Kidney (tissue), 14 donors: ENCODE results near the gene SIK3. TPM values are rescaled to one million over a fixed set of nuclear protein-coding genes. Genes with fewer than 3 reads are reported as not detected.

Experiments used
- DNase-seq, 5 donors: peaks; one replicate each; pipeline ENCODE4 v3.0.0-alpha.2; 2013 to 2020
- FAIRE-seq: peaks from 2 replicates; lab custom pipeline; 2012; peaks lifted over from hg19 to GRCh38; lab: Jason Lieb, UNC
- H3K27ac ChIP-seq, 2 donors: one replicate each; pipeline ENCODE4 v1.7.0; 2013; ENCODE audit warnings: low read depth in 2 of 2, low read length in 2 of 2, inconsistent platforms in 1 of 2
- H3K27me3 ChIP-seq: one replicate; pipeline ENCODE4 v1.7.1; 2013; ENCODE audit warnings: low read length, inconsistent platforms; ENCODE audit not compliant: control insufficient read depth, insufficient read depth
- H3K36me3 ChIP-seq, 3 donors: one replicate each; pipeline versions ENCODE4 v1.7.0 to v1.7.1; 2013; ENCODE audit warnings: low read length in 3 of 3, control low read depth in 1 of 3, inconsistent platforms in 1 of 3; ENCODE audit not compliant: insufficient read depth in 3 of 3, control insufficient read depth in 2 of 3
- H3K4me1 ChIP-seq, 3 donors: one replicate each; pipeline versions ENCODE4 v1.7.0 to v1.7.1; 2013; ENCODE audit warnings: low read length in 3 of 3, inconsistent platforms in 1 of 3, low read depth in 1 of 3; ENCODE audit not compliant: control insufficient read depth in 2 of 3, insufficient read depth in 2 of 3
- H3K4me3 ChIP-seq, 3 donors: one replicate each; pipeline versions ENCODE4 v1.7.0 to v1.8.1; 2013; ENCODE audit warnings: low read length in 3 of 3, control low read depth in 1 of 3, inconsistent platforms in 1 of 3
- H3K9ac ChIP-seq, 3 donors: one replicate each; pipeline versions ENCODE4 v1.7.0 to v1.7.1; 2013; ENCODE audit warnings: low read length in 3 of 3, control low read depth in 1 of 3, inconsistent platforms in 1 of 3
- H3K9me3 ChIP-seq, 3 donors: one replicate each; pipeline versions ENCODE4 v1.7.0 to v1.7.1; 2013; ENCODE audit warnings: low read length in 3 of 3, control low read depth in 1 of 3, inconsistent platforms in 1 of 3; ENCODE audit not compliant: control insufficient read depth in 2 of 3, insufficient read depth in 1 of 3
- intact Hi-C: fragments of 100-400 bp; cut with DNase I; formaldehyde crosslinking; loops from one replicate; pipeline ENCODE4 v1.11.1; 2022
- polyA plus RNA-seq: library from polyadenylated mRNA; stranded (reverse); fragments of 350-450 nt; fragmentation: Illumina TruSeq; extraction: RNeasy Lipid Tissue Mini Kit (QIAGEN cat#74804); gene quantifications from one replicate; pipeline ENCODE4 v1.2.3, GENCODE V29; 2014; ENCODE audit warnings: low read depth, low replicate concordance; ENCODE audit not compliant: insufficient read depth
- total RNA-seq: library from RNA; stranded (reverse); fragmentation: NEBNext Ultra II Directional; extraction: Animal tissue kit (Norgen Biotek cat#: 25700); gene quantifications from one replicate; pipeline ENCODE4 v1.2.1, GENCODE V29; 2021
- TF ChIP-seq, protein P1 (sequence below): IDR thresholded peaks from 3 replicates; pipeline ENCODE4 v1.5.1; 2012; ENCODE audit warnings: mild to moderate bottlenecking, moderate library complexity, borderline replicate concordance; ENCODE audit not compliant: insufficient read depth; ENCODE audit errors: extremely low read depth
- donor health status: control.
- donor health status: control.
- donor health status: control.
- donor health status: control.
- donor health status: control.
- donor health status: DM: yes; HTN: yes; CAD: no.
- donor health status: Normal renal cell carcinoma (clear cell type).

SIK3 gene
- total and polyA plus RNA-seq, 2 donors from 2014 or later: 12.3 to 50.7 TPM

DNA sequence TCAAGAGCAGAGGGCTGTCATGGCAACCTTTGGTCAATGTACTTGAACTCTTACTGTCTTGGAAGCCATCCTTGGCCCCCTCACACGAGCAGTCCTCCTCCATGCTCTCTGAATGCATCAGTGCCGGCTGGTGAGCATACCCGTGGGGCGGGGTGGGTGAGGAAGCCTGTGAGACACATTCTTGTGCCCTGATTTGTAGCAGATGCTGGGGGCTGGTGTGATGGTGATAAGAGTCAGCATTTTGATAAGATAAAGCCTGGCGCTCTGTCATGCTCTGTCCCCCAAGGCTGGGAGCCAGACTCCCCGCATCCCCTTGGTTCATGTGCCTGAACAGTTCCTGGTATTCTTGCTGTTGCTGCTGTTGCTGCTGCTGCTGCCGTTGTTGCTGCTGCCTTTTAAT is 240.3 kb downstream of the SIK3 start:
- FAIRE-seq: no peak
- intact Hi-C loops: no loop called here
- H3K9ac ChIP-seq: no peak overlapping the region
- TF ChIP-seq, protein P1, sequence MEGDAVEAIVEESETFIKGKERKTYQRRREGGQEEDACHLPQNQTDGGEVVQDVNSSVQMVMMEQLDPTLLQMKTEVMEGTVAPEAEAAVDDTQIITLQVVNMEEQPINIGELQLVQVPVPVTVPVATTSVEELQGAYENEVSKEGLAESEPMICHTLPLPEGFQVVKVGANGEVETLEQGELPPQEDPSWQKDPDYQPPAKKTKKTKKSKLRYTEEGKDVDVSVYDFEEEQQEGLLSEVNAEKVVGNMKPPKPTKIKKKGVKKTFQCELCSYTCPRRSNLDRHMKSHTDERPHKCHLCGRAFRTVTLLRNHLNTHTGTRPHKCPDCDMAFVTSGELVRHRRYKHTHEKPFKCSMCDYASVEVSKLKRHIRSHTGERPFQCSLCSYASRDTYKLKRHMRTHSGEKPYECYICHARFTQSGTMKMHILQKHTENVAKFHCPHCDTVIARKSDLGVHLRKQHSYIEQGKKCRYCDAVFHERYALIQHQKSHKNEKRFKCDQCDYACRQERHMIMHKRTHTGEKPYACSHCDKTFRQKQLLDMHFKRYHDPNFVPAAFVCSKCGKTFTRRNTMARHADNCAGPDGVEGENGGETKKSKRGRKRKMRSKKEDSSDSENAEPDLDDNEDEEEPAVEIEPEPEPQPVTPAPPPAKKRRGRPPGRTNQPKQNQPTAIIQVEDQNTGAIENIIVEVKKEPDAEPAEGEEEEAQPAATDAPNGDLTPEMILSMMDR: no peak
- H3K36me3 ChIP-seq: peaks cover 6 to 50% (median 50%) of the 10 kb centered on the region in 3 donors
- H3K9me3 ChIP-seq: no peaks in the 10 kb centered on the region
- no peak for DNase-seq
- H3K27me3 ChIP-seq: no peaks in the 10 kb centered on the region
- no peaks in the 10 kb centered on the region for H3K4me1 ChIP-seq
- H3K27ac ChIP-seq: no peak overlapping the region
- H3K4me3 ChIP-seq: no peak overlapping the region

- peaks cover 0 to 2% (median 0%) of the 10 kb centered on the region in 3 donors for H3K4me1 ChIP-seq
- DNase-seq: no peak
- peaks cover 6 to 49% (median 47%) of the 10 kb centered on the region in 3 donors for H3K36me3 ChIP-seq
- H3K9ac ChIP-seq: no peak overlapping the region
- intact Hi-C loops: no loop called here
- no peak overlapping the region for H3K4me3 ChIP-seq
- no peaks in the 10 kb centered on the region for H3K9me3 ChIP-seq
- TF ChIP-seq, protein P1: no peak
- no peak overlapping the region for H3K27ac ChIP-seq
- H3K27me3 ChIP-seq: no peaks in the 10 kb centered on the region
- FAIRE-seq: no peak
These were observed 240.9 kb downstream of the SIK3 start for GRCh38 chr11:116857316-116857715.

- peaks cover 6 to 42% (median 41%) of the 10 kb centered on the region in 3 donors for H3K36me3 ChIP-seq
- no peak for DNase-seq
- intact Hi-C loops: no loop called here
These were observed 241.8 kb downstream of the SIK3 start for GRCh38 chr11:116856423-116856822.

More at GRCh38 chr11:116856423-116856822, 241.8 kb downstream of the SIK3 start:
- no peak overlapping the region for H3K27ac ChIP-seq
- H3K9ac ChIP-seq: no peak overlapping the region
- no peak for FAIRE-seq
- H3K4me1 ChIP-seq: peaks cover 0 to 5% (median 0%) of the 10 kb centered on the region in 3 donors
- no peak overlapping the region for H3K4me3 ChIP-seq
- H3K9me3 ChIP-seq: no peaks in the 10 kb centered on the region
- TF ChIP-seq, protein P1: no peak
- H3K27me3 ChIP-seq: no peaks in the 10 kb centered on the region
